NB4 (cell line): ENCODE results near the gene KDM1B.

Source experiments
- CTCF ChIP-seq: IDR thresholded peaks from one replicate; pipeline ENCODE4 v1.5.1; 2012; ENCODE audit warnings: low read depth, low read length
- POLR2A ChIP-seq: IDR thresholded peaks from 2 replicates; pipeline ENCODE4 v1.6.1; 2011; ENCODE audit warnings: mild to moderate bottlenecking; ENCODE audit not compliant: insufficient read length; ENCODE audit errors: extremely low read depth

- TF ChIP-seq CTCF (no peak), POLR2A (no peak)
Measured at GRCh38 chr6:18218233-18218632, 63.0 kb downstream of the KDM1B start.
